GM18517 (cell line): ENCODE data around the gene POU2F3.

Experiments used
- ATAC-seq: cut with Tn5 transposase; IDR thresholded peaks from one replicate; pipeline ENCODE4 v1.9.1; 2021; ENCODE audit warnings: mild to moderate bottlenecking, moderate library complexity; ENCODE audit not compliant: unreplicated experiment

Gene POU2F3

DNA sequence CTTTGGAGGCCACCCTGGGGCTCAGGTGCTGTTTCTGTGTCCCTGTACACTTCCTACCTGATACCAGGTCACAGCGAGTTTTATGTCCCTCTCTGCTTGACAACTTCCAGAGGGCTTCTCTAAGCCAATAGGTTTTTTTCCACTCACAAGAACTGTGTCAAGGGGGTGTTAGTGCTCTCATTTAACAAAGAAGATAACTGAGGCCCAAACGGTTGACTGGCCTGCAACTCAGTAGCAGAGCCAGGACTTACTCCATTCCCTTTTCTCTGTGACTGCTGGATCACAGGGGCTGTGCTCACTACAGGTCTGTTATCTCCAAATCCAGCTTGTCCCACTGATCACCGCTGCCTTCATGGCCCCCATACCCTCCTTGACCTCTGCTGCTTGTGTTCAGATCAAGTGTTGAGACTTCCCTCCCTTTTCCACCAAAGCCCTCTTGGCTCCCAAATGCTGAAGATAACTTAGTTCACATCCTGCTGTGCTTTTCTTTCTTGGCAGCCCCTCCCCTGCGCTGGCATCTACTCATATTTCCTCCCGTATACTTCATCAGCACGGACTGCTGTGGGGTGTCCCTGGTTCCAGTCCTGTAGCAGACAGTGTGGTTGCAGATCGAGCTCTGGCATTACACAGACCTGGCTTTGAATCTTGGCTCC is 41.3 kb downstream of the POU2F3 start:
- ATAC-seq = no peak

DNA sequence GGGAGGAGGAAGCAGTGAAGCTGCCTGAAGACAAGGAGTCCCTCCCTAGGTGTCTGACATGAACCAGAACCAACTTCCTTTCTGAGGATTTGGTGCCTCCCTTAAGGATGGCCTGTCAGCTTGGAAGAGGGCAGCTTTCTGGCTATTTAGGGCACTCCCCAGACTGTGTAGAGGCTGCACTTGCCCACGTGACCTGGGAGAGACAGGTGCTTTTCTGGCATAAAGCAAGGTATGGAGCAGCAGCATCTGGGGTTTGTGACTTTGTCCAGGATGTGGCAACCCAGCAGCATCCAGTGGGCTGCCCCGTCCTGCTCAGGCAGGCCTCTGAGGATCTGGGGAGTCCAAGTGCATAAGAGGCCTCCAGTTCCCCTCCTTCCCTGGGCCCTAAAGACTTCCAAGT is 43.2 kb downstream of the POU2F3 start:
- ATAC-seq = no peak

DNA sequence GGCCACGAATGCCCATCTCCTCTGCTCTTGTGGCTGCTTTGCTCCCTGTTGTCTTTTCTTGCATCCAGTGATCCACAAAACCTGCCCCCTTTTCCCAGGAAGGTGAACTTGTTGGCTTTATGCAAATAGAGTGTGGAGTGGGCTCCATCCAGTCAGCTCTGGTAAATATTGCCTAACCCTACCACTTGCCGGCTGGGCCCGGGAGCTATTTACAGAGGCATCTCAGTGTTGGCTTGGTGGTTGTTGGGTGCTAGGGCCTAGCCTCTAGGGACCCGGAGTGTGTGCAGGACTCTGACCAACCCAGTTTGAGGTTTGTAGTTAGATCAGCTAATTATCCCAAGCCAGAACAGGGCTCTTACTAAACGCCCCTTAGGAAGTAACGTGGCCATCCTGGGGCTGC is 44.3 kb downstream of the POU2F3 start:
- ATAC-seq = no peak

DNA sequence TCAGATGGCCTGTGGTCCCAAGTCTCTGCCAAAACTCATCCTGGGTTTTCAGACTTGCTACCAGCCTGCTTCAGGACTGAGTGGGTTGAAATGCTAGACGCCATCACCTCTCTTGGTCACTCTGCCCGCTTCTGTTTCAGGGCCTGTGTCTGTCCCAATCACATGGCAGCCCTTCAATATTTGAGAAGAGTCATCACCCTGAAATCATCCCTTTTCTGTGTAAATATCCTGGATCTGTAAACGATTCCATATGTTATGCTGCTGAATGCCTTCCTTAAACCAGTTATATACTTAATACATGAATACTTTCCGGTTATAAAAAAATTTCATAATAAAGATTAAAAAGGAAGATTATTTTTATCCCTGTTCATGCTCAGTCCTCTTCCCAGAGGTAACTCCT is 45.3 kb downstream of the POU2F3 start:
- no peak for ATAC-seq

DNA sequence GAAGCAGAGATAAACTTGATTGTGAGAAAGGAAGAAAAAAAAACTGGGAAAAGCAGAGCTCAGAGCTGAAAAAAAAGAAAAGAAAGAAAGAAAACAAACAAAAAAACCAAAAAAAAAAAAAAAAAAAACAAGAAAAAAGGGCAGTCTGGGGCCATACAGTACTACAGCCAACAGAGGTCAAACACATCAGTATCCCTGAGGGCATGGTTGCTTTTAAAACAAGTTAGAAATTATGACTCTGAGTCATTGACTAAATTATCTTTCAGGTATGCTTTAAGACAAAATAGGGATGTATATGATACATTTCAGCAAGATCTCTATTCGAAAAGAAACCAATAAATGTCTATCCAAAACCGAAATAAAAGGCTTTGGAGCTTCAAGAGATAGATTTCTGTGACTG is 48.1 kb downstream of the POU2F3 start:
- ATAC-seq = no peak

DNA sequence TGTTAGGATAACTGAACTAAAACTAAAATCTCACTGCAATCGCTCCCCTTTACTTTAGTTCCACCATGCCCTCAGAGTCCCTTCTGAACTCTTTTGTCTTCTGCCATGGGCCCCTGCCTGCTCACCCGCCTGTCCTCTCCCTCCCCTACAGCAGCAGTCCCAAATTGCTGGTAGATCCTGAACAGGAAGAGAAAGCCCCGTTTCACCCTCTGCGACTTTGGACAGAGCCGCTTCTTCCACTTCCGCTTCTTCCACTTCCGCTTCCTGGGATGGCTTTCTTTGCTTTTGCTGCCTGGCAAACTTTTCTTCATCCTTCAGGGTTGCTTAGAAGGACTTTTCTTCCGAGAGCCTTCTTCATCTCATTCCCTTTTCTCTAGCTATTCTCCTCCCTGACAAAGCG is 49.5 kb downstream of the POU2F3 start:
- ATAC-seq = no peak

DNA sequence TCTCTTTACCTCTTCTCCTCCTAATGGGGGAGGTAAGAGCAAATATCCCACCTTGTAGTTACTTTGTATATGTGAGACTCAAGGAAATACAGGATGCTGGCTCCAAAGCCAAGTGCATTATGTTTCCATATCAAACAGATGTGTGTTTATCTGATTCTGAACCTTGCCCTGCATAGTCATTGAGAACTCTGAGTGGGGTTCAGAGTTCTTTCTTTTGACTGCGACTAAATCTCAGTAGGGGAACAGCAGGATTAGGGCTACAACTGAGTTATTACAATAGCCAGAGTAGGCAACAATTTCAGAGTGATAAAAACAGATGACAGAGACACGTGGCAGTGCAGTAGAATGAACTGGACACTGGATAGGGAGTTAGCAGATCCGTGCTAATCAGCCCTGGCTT is 51.0 kb downstream of the POU2F3 start:
- no peak for ATAC-seq

DNA sequence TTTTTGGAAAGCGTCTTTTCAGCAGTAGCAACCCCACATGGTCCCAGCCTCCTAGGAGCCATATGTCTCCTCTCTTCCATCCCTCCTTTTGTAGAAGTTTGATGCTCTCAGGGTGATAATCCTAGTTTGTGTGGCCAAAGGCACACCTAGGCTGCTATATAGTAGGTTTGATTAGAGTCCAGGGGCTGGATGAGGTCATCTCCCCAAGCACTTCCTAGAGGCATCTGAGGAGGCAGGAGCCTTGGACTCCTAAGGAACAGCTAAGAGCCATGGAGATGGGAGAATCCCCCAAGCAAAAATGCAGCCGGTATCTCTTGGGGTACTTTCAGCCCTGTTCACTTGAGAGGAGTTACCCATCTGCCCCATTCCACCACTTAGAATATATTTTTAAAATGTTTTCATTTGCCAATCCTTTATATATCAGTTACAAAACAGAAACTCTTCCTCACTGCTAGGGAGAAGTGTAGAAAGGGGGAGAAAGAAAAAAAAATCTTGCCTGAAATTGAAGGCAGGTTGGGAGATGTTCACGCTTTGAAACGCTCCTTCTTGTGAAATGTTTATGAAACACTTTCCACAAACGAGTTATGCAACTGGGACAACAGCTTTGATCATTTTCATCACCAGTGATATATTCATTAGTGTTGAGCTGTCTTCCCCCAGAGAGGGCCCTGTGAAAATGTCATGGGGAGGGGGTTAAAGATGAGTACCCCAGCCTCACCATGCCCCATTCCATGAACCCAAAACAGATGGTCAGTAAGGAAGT is 53.3 kb downstream of the POU2F3 start:
- no peak for ATAC-seq

DNA sequence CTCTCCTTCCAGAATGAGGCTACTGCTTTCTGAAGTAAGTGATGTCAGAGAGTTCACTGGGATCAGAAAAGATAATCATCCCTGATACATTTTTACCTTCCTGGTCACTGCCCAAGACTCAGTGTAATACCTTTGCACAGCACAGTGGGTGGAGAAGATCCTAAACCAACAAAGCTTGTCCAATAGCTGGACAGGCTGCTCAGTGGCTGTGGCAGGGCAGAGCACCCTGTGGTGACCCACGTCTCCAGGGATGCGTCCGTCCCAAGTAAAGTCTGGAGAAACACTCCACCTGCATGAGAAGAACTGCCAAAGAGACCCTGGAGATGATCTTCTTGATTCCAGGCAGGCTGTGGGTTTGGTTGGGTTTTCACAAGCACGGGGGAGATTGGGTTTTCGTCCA is 54.2 kb downstream of the POU2F3 start:
- ATAC-seq = no peak

DNA sequence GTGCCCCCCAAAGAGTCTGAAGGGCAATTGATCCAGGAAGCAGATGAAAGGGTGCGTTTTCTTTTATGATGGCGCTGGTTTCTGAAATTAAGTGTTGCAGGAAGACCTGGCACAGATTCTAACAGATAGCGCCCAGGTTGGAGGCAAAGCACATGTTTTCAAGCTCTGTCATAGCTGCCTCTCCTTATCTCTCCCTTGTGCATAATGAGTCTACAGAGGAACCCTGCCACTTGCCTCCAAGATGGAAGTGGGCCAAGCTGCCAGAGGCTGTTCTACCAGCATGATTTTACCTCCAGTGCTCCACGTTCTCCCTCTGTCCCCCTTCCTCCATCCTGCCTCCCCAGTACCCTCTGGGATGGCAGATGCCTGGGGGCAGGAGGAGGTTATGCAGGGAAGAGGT is 55.2 kb downstream of the POU2F3 start:
- ATAC-seq = no peak

DNA sequence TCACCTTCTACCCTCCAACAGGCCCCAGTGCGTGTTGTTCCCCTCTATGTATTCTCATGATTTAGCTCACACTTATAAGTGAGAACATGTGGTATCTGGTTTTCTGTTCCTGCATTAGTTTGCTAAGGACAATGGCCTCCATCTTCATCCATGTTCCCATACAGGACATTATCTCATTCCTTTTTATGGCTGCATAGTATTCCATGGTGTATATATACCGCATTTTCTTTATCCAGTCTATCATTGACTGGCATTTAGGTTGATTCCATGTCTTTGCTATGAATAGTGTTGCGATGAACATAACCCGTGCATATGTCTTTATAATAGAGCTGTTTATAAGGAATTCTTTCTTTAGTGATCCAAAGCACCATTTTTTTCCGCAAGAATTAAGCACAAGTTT is 56.6 kb downstream of the POU2F3 start:
- ATAC-seq = no peak

DNA sequence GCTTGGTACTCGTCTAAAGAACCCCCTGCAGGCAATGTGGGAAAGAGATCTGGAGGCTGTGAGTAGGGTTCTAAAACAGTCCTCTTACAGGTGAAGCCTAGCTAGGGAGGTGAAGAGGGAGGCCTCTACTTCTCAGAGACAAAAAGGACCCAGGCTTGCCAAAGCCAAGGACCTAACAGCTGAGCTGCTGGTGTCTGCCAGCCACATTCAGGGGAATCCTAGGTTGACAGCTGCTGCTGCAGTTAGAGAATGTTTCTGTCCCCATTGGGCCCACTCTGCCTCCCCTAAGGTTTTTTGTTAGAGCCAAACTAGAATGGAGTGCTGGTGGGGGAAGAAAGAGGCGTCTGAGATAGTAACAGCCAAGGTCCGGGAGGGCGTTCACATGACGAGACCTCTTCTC is 58.5 kb downstream of the POU2F3 start:
- ATAC-seq = no peak

DNA sequence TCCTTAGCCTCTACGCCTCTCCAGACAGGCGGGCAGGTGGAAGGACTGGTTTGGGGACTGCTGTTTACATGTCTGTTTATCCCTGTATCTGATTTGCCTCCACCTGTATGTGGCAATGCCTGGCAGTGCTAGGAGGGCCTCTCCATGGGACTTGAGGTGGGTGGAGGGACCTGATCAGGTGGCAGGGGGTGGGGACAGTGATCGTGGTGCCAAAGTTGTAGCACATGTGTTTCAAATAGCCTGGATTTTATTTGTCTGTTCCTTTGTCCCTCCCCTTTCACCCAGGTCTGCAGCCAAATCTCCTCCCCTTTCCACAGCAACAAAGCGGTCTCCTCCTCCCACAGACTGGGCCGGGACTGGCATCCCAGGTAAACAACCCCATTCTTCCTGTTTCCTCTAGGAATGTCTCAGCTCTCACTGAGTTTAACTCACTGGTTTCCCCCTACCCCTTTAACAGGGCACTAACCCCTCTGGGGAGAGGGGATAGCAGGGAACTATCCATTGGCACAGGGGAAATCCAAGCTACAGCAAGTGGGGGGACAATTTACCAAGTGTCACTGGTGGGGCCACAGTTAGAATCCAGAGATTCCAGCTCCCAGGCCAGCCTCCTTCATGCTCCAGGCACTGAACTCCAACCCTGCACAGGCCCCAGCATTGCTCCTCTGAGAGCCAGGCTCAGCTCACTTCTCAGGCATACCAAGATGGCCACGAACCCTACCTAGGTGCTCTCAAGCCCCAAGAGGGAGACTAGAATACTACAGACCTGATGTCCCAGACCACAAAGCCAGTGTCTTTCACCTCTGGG is 62.3 kb downstream of the POU2F3 start:
- ATAC-seq = no peak

DNA sequence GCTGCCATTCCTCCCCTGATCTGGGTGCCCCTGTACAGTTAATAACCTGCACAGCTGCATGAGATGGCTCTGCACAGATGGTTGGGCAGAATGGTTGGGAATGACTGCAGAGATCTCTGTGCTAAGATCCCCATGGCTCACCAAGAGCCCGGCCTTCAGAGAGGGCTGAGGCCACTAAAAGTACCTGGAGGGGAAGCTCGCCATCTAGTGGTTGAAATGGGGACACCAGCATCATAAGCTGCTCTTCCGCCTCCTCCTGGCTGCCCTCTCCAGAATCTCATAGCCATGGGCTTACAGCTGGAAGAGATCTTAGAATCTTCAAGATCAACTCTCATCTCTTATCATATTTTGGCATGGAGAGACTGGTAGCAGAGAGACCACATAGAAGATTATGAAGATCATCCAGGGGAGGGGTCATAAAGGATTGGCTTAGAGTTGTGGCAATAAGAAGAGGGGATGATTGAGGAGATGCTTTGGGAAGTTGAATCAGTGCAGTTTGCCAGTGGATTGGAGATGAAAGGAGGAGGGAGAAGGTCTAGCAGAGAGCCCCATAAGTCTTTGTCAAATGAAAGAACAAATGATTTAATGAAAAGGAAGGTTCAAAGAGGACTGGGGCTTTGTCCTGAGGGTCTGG is 63.2 kb downstream of the POU2F3 start:
- no peak for ATAC-seq

DNA sequence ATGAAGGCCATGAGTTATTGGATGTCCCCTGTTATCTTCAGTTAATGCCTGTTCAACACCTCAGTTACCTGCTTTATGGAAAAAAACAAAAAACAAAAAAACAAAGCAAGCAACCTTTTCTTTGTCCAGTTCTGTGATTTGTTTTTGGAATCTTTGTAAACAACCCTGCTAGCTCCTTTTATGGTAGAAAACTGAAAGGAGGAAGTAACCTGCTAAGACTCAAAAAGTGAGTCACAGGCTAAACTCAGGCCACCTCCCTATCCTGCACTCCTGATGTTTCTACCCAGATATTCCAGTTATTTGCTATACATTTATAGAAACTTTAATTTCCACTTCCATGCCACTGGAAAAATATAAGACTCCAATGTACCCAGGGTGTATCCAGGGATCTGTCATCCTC is 64.6 kb downstream of the POU2F3 start:
- no peak for ATAC-seq

DNA sequence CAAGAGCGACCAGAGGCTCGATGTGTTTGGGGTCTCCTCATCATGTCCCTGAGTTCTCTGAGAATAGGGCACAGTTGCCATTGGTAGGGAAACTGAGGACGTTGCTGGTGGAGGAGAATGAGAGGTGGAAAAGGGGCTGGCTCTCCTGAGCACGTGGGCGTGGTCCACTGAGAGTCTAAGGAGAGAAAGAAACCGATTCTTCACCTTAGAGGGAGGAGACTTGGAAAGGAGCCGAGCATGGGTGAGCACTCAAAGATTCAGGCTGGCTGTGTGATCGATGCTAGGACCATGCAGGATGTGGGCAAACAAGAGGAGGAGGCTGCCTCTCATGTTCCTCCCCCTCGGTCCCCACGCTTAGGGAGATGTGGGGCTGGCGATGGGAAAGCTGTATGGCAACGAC is 65.3 kb downstream of the POU2F3 start:
- no peak for ATAC-seq

DNA sequence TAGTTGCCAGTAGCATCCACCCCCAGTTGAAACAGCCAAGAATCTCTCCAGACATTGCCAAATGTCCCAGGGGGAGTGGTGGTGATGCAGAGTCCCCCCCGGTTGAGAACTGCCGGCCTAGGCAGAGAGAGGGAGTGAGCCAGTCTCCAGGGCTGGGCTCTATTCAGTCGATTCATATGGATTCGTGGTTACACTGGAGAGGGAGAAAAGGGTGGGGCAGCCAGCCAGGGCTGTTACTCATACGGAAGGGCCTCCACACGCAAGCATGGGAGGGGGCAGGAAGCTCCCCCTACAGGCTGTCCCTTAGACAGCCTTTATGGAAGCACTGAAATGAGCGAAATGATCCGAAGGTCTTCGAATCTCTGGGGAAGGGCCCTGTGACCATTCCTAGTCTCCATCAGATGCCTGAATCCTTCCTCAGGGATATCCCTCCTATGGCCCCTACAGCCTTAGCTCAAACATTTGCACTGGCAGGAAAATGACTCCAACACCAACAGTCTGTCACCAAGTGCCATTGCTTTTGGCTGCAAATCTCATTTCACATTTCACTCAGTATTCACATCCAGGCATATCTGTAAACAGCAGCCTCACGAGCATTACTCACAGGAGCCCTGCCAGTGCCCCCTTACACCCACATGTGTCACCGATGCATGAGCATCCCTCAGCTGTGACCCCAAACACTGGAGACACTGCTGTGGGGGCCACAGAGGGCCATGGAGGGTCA is 66.7 kb downstream of the POU2F3 start:
- no peak for ATAC-seq

DNA sequence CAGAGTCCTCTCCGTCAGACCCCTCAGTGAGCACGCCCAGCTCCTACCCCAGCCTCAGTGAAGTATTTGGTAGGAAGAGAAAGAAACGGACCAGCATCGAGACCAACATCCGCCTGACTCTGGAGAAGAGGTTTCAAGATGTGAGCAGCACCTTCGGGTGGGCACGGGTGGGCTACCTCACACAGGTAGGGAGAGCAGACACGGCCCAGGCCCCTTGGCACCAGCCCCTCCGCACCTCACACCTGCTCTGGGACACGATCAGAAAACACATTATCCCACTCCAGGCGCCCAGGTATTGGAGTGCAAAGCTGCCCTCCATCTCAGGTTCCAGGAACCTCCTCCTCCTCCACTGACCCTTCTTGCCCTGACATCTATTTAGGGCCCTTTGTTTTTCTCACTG is 67.5 kb downstream of the POU2F3 start:
- ATAC-seq = no peak

DNA sequence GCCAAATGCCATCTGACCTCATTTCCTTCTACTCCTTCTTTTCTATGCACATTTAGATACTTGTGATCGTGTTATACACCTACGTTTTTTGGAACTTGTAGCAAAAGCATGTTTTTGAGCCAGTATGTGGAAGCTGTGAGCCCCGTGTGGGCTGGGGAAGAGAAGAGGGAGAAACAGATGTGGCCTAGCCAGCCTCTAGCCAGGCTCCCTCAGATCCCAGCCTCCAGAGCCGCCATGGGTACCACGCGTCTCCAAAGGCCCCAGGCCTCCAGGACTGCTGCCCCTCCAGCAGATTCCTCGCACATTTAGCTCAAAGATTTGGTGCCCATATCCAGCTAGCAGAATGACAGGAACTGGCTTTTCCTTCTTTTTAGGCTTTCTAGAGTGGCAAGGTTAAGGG is 68.1 kb downstream of the POU2F3 start:
- ATAC-seq = no peak

DNA sequence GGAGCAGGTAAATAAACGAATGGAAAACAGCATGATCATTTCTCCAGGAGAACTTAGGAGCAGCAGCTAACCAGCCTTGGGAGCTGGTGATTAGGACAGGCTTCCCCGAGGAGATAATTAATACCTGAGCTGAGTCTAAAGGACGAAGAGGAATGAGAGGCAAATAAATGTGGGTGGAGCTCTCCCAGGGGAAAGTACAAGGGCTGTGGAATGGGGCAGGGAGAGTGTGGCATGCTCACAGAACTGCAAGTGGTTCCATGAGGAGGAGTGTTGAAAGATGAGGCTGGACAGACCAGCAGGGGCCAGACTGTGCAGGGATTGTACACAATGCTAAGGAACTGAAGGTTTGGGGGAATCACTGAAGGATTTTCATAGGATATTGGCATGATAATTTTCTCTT is 70.9 kb downstream of the POU2F3 start:
- ATAC-seq = no peak

DNA sequence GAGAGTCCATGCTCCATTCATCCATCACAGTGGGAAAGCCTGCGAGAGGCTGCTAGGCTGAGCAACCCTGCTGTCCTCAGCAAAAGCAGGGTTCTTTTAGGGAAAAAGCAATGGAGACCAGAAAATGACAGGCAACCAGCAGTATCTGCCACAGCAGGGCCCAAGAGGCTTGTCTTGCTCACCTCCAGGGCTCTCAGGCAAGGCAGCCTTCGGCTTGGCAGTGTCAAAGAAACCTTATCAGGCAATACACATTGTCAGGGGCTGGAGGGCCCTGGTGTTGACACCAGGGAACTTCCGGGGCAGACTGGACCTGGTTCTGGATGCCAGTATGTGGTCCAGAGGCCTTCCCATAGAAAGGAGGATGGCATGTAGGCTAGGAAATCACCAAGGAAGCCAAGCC is 74.9 kb downstream of the POU2F3 start:
- ATAC-seq = no peak
